HG02623 (cell line): Measurements from ENCODE around the gene CHPF2.

ENCODE experiments used
- ATAC-seq: cut with Tn5 transposase; IDR thresholded peaks from one replicate; pipeline ENCODE4 v1.9.1; 2021; ENCODE audit warnings: moderate library complexity; ENCODE audit not compliant: unreplicated experiment

Gene CHPF2

DNA sequence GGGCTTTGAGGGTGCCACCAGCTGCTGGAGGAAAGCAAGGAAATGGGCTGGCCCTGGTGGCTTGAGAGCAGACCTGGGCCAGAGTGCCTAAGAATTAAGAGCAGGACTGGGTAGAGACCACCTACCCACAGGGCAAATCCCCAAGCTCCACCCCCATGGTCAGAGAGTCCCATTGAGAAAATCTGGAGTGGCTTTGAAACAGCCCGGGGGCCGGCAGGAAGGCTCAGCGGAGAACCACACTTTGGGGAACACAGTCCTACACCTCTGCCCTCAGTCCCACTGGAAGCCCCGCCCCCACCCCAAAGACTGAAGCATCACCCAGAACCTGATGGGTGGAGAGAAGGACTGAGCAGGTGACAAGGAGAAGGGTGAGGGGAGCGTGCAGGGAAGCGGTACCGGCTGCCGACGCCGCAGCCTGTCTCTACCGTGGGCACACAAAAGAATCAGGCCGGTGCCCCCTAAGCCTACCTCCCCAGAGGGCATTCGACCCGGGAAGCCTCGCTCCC lies 12.6 kb downstream of the CHPF2 start:
- no peak for ATAC-seq

DNA sequence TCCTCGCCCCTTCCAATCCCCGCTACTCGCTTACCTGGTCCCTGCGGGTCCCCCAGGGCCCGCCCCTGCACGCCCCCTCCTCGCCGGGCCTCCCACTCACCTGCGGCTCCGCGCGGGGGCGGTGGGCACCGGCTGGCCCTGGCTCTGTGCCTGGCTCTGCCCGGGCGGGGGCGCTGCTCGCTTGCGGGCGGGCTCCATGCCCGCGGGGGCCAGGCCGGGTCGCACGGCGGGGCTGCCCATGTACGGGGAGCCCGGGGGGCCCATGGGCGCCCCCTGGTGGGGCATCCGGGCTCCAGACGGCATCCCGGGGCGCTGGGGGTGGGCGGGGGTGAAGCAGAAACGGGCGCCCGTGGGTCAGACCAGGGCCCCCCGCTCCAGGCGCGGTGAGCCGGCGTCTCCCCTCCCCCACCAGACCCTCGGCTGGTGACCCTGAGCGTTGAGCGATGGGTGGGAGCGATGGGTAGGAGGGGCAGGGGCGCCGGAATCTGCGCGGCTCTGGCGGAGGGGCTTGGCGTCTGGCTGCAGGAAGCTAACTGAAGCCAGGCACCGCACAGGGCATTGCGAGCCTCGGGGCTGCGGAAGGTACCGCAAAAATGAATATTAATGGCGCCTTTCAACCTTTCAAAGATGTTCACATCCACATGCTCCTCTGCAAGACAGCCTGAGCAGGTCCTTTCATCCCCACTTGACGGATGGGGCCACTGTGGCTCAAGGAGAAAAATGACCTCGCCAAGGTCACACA lies 13.2 kb downstream of the CHPF2 start:
- no peak for ATAC-seq

DNA sequence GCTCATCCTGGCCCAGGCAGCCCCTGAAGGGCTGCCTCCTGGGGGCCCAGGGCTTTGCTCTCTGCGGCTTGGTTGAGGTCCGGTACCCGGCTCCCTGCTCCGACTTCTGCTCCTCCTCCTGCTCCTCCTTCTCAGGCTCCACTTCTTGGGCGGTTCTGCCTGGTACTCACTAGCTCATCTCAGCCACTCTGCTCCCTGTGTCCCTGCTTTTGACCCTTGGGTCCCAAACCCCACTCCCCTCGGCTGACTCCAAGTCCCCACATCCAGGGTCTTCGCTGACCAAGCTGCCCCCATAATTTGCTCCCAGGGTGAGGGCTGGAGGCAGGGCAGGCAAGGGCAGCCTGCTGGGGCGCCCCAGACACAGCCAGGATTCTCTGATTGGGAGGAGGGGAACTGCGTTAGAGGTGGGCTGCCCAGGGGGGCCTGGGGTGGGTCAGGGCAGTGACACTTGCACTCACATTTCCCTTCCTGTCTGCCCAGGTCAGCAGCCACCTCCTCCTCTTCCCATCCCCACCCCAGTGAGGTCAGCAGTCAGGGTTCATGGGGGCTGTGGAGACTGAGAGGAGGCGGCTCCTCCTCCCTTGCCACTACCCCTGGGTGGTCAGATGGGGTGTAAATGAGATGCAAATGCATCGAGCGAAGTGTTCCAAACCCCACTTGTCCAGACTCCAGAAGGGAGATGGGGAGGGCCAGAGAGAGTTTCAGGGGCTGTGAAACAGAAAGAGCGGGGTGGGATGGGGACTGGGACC lies 14.0 kb downstream of the CHPF2 start:
- no peak for ATAC-seq

DNA sequence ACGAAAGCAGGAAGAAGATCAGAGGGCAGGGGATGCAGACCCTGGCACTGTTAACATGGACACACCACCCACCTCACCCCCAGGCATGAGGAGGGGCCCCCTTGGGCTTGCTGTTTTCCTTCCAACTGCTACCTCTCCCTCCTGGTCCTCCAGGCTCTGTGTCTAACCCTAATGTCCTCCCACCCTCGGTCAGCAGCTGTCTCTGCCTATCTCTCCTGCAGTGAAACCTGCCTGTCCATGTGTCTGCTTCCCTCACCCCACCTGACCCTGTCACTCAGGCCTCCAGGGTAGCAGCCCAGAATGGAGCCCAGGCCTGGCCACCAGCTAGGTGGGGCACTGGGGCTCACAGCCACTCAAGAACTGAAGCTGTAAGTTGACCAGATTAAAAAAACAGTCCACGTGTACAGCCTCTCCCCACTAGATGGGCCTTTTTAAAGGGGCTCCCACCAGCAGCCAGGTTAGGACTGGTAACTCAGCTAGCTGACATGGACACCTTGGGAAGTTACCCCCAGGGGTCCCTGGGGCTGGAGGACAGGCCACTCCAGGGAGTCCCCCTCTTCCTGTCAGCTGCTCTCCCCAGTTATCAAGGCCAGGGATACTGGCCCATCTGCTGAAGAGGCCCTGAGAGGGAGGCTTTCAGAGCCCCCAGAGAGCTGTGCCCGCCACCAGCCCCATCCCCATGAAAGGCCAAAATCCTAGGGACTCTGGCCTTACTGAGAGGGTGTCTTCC lies 14.7 kb downstream of the CHPF2 start:
- no peak for ATAC-seq

DNA sequence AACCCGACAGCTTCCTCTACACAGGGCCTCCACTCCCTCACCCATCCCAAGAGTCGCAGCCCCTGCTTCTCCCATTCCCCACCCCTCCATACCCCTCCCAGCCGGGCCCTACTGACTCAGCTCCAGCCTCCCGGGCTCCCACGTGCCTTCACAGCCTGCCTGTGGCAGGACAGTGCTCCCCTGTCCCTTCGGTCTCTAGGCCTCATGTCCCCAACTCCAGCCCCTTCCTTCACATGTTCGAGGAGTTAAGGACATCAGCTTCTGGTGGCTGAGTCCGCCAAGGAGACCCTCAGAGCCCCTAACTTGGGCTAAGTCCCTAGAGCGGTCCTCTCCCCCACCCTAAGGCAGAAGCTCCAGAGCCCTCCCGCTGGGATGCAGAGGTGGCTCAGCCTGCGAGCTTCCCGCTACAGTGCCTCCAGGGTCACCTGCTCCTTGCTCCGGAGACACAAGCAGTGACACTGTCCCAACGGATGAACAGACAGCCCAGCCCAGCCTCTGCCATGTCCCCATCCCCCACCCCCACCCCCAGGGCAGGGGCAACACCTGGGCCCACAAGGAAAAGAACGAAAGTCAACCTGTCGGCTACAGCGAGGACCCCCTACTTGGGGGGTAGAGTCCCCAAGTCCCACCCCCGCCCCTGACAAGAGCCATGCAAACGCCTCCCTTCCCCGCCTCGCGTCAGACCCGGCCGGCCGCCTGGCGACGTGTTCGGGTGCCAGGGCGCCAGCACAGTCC lies 15.5 kb downstream of the CHPF2 start:
- no peak for ATAC-seq

DNA sequence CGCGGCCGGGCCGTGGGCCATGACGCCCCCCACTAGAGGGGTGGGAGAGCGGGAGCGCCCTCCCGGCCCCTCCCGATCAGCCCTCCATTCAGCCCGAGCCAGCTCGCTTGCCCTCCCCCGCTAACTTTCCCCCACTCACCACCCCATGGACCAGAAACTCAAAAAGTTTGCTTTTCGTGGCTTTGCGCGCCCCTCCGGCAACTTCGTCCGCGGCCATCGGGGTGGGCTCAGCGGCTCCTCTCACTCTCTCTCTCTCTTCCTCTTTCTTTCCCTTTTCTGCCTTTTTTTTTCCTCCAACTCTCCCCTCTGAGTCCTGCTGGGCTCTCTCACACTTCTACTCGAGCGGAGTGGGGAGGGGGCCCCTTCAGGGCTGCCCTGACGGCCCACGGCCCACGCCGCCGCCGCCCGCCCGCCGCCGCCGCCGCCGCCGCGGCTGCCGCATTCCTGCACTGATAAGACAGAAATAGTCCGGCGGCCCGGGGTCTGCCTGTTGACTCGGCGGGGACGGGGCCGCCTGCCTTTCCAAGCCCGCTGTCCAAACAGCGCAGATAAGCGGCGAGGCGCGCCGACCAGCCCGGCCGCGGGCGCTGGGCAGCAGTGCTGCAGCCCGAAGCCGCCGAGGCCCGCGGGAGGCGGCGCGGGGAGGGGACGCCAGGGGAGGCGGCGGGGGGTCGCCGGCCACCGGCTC lies 16.2 kb downstream of the CHPF2 start, which contains the start of gene SMARCD3:
Gene SMARCD3 (minus strand): TSS at position 349 of the 688 bp plus-strand sequence. CDS start 132 bp downstream, at position 217.
- no peak for ATAC-seq

DNA sequence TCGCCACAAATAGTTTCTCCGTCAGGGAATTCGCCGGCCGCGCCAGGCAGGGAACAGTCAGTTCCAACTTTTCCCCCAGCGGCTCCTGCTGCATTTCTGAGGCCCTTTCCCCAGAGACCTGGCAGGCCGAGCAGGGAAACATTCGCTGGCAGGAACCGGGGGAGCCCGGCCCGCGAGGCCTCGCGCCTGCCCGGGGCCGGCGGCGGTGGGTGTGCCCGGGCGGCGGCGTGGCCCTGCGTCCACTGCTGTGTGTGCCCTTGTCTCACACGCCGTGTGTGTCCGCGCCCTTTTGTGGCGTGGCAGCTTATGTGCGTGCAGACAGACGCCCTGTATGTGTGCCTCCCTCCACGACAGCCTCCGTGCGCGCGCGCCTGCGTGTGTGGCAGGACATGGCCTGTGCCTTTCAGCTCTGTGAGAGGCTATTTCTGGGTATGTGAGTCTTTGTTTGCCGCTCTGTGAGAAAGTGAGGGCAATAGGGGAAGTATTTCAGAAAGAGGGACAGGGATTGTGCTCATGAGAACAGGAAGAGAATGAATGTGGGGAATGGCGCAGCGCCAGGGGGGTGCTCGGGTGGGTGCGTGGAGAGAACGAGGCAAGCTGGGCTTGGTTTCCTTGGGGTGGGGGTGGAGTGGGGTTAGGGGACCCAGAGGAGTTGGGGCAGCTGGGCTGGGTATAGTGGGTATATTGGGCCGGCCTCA lies 16.9 kb downstream of the CHPF2 start:
- no peak for ATAC-seq

DNA sequence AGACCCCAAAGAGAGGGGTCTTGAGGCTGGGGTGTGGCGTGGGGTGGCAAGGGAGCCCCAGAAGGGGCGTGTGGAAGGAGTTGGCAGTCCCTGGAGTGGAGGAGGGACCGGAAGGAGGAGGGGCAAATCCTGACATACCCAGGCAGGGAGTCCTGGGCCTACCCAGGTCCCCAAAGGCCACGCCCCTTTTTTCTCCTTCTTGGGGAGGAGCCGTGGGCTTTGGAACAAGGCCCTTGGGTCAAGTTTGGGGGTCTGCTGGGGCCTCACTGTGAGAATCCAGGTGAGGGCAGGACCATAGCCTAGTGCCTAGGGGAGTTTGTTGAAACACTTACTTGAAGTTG lies 17.4 kb downstream of the CHPF2 start:
- no peak for ATAC-seq

DNA sequence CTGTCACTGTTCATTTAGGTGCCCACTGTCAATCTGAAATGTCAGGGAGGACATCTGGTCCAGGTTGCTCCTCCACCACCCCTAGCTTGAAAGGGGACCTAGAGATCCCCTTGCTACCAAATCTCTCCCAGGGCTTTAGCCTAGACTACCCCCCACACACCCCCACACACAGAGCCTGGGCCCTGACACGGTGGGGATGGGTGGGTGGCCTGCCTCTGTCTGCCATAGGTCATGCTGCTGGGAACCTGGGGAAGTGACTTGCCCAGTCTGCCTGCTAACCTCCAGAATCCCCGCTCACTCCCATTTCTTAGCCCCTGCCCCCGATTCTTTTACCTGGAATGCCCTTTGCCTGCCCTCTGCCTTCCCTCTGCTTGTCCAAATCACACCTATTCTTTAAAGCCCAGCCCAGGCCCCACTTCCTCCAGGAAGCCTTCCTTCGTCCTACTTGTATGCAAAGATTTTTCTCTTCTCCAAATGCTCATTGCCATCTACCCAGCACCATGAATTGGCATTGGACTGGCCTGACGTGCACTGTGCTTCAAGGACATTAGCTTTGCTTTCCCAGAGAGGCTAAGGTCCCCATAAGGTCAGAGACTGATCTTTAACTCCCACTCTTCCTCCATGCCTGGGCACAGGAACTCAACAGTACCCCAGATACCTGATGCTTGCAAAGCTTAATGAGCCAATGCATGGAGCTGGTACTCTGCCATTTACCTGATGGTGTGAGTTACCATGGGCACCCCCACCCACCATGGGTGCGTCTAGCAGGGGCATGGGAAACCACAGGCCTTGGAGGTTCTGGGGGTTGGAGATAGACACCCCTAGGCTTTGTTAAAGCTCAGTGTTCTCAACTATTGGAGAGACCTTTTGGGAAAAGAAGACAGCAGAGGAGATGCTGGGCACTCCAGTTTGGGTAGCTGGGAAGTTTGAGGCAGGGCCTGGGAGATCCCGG lies 18.2 kb downstream of the CHPF2 start:
- ATAC-seq, result no peak

DNA sequence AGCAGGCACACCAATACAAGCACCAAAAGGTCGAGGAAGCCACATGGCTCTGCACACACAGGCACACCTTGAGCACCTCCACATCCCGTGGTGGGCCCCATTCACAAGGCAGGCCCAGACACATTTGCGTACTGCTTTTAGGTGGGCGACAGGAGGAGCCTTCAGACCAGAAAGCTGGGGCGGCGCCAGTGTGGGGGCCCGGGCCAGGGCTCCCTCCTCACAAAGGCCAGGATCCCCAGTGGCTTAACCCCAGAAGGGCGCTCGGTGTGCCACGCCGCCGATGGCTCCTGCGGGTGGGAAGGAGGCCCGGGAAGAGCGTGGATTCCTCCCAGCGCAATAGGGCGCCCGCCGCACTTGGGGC lies 19.0 kb downstream of the CHPF2 start:
- ATAC-seq, result no peak

DNA sequence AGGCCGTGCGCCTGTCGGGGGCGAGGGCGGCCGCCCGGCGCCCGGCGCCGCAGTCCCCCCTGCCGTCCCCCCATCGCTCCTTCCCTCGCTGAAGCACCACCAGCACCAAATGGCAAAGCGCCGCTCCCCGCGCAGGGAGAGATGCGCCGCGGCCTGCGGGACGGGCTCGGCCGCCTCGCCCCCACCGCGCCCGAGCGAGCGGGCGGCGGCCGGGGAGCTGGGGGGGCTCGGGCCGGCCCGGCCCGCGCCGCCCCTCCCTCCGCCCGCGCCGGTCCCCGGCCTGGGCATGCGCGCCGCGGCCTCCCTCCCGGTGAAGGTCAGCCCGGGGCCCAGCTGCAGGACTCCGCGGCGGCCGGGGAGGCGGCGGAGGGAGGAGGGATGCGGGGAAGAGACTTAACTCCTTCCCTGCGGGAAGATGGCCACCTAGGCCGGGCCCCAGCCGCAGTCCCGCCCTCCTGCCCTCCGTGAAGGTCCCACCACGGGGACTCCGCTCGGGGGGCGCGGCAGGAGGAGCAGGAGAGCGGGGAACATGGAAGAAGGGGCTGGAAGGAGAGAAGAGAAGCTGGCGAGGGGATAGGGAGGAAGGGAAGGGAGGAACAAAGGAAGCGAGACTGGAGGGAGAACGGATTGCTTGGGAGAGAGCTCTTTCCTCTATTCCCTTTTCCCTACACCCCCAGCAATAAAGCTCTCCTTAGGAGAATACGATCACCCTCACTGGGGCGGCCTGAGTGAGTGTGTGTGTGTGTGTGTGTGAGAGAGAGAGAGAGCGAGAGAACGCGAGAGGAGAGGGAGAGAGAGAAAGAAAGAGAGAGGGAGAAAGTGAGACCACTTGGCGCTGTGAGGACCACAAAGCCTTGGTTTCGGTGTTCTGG lies 19.6 kb downstream of the CHPF2 start:
- no peak for ATAC-seq

DNA sequence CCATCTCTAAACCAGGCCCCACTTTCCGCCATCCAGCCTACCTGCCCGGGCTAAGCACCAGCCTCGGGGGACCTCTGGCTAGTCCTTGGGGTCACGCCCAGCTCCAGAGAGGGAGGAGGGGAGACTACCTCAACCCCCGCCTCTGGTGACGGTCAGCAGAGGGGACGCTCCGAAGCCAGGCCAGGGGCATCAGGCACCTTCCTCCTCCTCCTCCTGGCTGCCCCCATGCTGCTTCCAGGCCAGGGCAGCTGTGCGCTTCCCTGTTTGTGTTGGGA lies 20.2 kb downstream of the CHPF2 start:
- no peak for ATAC-seq

DNA sequence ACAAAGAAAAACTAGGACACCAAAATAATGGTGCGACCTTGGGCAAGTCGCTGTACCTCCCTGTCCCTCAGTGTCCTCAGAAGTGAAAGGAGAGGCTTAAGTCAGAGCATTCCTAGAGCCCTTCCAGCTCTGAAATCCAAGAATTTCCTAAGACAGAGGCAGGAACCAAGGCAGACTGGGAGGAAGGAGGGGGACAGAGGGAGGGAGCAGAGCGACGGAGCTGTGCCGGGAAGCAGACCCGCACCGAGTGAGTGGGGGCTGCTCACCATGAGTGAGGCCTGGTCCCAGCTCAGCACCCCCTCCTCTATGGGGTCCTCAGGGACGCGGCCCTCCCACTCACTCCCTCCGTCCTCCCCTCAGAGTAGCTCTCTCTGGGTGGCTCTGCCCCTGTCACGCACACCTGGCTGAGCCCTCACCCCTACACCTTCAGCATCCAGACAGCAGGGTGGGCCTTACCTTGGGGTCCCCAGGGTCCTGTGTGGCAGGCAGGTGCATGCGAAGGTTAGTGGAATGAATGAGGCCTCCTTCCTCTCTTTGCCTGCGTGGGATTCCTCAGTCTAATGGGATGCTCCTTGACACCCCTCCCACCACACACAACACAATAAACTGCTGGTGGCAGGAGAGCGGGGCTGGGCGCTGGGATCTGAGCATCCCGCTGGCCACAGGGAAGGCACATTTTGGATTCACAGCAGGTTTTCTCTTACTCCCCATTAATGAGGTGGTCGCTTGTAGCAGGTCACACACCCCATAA lies 20.9 kb downstream of the CHPF2 start:
- no peak for ATAC-seq

DNA sequence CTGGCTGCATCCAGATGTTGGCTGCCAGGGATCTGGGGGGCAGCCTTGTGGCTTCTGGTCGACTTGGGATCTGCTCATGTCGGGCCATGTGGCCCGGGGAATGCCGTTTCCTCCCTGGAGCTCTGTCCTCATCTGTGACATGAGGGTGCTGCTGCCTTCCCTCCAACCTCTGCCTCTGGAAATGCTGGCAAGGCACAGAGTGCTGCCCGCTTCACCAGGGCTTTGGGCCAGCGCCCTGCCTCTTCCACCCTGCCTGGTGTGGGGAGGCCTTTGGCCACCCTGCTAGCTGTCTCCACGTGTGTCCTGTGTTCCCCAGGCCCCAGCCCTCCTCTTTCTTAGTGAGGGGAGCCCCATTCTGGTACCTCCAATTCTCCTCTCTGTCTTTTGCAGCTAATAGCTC lies 22.0 kb downstream of the CHPF2 start:
- ATAC-seq, result no peak

DNA sequence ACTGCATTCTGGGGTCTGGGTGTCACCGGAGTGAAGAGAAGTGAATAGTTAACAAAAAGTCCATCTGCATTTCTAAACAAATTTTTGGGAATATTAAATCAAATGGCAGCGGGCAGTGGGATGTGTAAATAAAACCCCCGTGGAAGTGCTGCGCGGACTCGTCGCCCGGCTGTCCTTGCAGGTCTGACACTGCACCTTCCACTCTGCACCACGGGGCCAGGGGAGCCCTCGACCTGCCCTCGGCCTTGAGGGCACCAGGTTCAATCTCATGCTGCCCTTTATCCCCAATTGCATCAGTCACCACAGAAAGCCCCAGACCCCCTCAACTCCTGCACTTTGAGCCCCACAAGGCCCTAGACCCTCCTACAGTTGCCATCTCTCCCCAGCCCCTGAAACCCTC lies 22.6 kb downstream of the CHPF2 start:
- ATAC-seq, result no peak

DNA sequence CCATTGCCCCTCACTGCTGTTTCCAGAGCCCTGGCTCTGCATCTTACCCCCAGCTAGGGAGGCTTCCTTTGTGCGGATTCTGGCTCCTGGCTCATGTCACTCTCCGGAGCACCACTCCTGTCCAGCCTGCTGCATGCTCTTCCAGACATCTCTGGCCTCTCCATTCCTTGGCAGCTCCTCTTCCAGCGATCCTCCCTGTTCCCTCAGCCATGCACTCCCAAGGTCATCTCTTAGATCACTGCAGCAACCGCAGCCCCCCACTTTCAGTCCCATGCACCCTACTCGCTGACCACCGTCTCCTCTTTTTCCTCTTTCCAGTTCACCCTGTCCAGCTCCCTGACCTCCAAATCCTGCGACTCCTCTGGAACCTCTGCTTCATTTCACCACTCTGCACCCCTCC lies 23.1 kb downstream of the CHPF2 start:
- no peak for ATAC-seq

DNA sequence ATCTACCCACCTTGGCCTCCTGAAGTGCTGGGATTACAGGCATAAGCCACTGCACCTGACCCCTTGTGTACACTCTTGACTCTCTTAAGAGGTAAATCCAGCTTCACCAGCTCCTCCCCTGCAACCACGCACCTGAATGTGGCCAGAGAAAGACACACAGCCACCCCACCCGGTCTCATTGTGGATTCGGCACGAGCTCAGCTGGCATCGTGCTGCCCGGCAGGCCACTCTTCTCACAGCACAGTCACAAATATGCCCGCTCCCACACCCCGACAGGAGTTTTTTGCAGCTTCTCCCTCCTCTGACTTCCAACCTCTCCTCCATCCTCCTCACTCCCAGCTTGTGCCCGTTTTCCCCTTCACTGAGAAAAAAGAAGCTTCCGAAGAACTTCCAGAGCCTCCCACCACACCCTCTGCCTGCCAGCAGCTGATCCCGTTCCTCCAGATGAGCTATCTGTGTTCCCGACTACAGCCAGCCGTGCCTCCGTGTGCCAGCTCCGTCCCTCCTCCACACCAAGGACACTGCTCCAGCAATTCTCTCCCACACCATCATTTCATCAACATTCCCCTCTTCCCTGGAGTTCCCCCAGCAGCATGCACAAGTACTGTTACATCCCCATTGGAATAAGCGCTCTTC lies 24.2 kb downstream of the CHPF2 start:
- no peak for ATAC-seq
